ENCODE results near the gene HTR6. TPM values are rescaled to one million over a fixed set of nuclear protein-coding genes. Genes with fewer than 3 reads are reported as not detected.
"Not testable (repeated sequence)": the region's sequence is repeated elsewhere in the genome, so short reads cannot be mapped to it uniquely, and the experiment has no call there.

HTR6 gene
- total and polyA plus RNA-seq, 9 donors = not detected

DNA sequence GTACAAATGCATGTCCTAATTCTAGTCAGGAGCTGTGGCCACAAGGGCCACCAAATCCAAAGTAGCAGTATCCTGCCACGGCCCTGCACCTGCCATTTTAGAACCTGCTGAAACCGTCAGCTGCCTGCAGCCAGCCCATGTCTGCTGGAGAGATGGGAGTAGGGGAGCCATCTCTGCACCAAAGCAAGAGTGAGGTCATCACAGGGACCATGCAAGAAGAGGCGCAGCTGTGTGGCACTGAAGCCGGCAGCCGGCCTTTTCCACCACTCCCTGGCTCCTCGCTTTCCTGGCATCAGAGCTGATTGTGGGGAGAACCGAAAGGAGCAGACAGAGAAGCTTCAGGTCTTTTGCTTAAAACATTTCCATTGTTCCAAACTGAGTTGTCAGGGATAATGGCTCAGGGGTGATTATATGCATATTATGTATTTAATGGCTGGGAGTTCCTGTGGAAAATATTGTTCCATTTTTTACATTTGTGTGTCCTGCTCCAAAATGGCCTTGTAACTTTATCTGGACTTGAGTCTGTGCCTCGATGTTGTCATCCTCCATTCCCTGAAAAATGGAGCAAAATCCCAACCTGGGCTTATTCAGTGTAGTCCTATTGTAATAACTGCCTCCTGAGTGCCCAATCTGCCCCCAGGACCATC is 39.3 kb upstream of the HTR6 start:
- Histone ChIP-seq H3K27me3 (ENCODE audit: control insufficient read depth, insufficient read depth, low read length) (no peaks in the 10 kb centered on the region), H3K4me1 (ENCODE audit: control insufficient read depth, insufficient read depth, low read length) (peaks cover 12% of the 10 kb centered on the region), H3K27ac (ENCODE audit: low read length) (peak overlapping the region; percentile 35), H3K9me3 (replicated peaks; ENCODE audit: control insufficient read depth, low read depth, low read length) (no peaks in the 10 kb centered on the region), H3K4me3 (ENCODE audit: low read length) (no peak overlapping the region), H3K36me3 (ENCODE audit: control insufficient read depth, insufficient read depth, low read length) (peaks cover 49% of the 10 kb centered on the region)
- 81% methylated on average over 7 of the region's 8 CpGs for WGBS (ENCODE audit: insufficient coverage)
- DNase-seq = peak; percentile 78

DNA sequence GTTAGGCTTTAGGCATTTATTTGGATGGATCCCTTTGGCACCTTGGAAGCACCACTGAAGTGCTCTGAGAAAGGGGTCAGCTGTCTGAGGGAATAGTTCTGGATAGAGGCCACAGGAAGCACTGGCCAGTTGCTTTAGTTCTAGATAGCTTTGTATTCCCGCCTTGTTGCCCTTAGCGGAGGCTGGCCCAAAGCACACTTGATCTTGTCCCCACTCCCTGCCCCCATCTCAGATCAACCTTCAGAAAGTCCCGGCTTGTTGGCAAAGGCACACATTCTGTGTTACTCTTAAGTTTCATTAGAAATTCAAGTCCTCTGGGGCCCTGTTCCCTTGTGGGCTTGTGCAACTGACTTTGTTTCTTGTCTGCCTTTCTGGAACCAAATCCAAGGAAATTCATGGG is 35.8 kb upstream of the HTR6 start:
- no peak overlapping the region for H3K4me3 ChIP-seq (ENCODE audit: low read length)
- H3K9me3 ChIP-seq (replicated peaks; ENCODE audit: control insufficient read depth, low read depth, low read length) = no peaks in the 10 kb centered on the region
- WGBS (ENCODE audit: insufficient coverage) = 75% methylated on average over 2 of the region's 3 CpGs
- no peaks in the 10 kb centered on the region for H3K27me3 ChIP-seq (ENCODE audit: control insufficient read depth, insufficient read depth, low read length)
- peaks cover 41% of the 10 kb centered on the region for H3K36me3 ChIP-seq (ENCODE audit: control insufficient read depth, insufficient read depth, low read length)
- DNase-seq = no peak
- no peak overlapping the region for H3K27ac ChIP-seq (ENCODE audit: low read length)
- H3K4me1 ChIP-seq (ENCODE audit: control insufficient read depth, insufficient read depth, low read length) = peaks cover 5% of the 10 kb centered on the region

DNA sequence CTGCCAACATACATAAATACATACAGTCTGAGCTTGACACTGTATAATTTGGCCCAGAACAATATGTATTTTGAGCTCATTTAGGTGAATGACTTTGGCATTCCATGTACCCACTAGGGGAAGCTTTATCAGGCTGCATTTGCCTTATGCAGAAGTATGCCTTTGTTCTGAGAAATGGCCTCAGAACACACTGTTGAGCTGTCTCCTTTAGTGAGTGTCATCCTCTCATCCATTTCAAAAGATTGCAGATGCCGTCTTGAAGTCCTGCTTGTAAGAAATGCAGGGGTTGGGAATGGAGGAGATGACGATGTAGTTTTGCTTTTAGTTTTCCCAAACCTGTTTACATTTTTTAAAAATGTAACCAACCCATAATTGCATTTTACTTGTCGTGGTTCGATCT is 35.3 kb upstream of the HTR6 start:
- Histone ChIP-seq H3K4me3 (ENCODE audit: low read length) (no peak overlapping the region), H3K36me3 (ENCODE audit: control insufficient read depth, insufficient read depth, low read length) (peaks cover 41% of the 10 kb centered on the region), H3K9me3 (replicated peaks; ENCODE audit: control insufficient read depth, low read depth, low read length) (no peaks in the 10 kb centered on the region), H3K27me3 (ENCODE audit: control insufficient read depth, insufficient read depth, low read length) (no peaks in the 10 kb centered on the region), H3K27ac (ENCODE audit: low read length) (no peak overlapping the region), H3K4me1 (ENCODE audit: control insufficient read depth, insufficient read depth, low read length) (peaks cover 5% of the 10 kb centered on the region)
- no peak for DNase-seq
- WGBS (ENCODE audit: insufficient coverage) = 100% methylated on average over 2 of the region's 4 CpGs

DNA sequence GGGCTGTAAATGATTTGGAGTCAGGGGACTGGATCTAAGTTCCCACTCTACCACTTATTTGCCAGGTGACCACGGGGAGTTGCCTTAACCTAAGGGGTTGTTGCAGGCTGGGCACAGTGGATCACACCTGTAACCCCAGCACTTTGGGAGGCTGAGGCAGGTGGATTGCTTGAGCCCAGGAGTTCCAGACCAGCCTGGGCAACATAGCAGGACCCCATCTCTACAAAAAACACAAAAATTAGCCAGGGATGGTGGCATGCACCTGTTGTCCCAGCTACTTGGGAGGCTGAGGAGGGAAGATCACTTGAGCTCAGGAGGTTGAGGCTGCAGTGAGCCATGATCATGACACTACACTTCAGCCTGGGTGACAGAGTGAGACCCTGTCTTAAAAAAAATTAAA is 34.5 kb upstream of the HTR6 start:
- H3K27ac ChIP-seq (ENCODE audit: low read length); H3K9me3 ChIP-seq (replicated peaks; ENCODE audit: control insufficient read depth, low read depth, low read length); H3K4me3 ChIP-seq (ENCODE audit: low read length); H3K4me1 ChIP-seq (ENCODE audit: control insufficient read depth, insufficient read depth, low read length); DNase-seq; H3K27me3 ChIP-seq (ENCODE audit: control insufficient read depth, insufficient read depth, low read length): not testable (repeated sequence)
- WGBS (ENCODE audit: insufficient coverage) = no CpG with 5 or more reads among the region's 1 CpG
- peaks cover 33% of the 10 kb centered on the region for H3K36me3 ChIP-seq (ENCODE audit: control insufficient read depth, insufficient read depth, low read length)

DNA sequence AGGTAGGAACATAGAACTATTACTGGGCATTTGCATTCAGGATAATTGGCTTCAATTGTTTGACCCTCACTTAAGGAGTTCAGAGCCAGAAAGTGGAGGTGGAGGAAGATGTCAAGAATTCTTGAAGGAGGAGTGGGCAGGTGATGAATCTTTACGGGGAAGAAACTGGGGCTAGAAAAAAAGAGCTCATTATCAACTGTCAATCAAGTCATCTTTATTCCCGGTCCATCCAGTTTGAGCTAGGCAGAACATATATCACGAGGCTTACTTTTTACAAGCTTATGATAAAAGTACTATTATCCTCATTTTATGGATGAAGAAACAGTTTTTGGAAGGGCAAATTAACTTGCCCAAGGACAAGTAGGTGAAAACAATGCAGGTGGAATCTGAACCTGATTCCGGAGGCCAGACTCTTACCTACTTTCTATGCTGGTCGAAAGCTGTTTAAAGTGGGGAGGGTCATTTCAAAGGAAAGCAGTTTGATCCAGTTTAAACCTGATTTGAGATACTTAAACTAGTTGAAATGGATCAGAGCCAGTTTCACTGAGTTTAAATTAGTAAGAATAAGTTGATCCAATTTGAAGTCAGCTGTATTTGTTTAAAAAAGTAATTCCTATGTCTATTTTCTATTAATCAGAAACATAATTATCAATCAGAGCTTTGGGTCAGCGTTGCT is 33.8 kb upstream of the HTR6 start:
- Histone ChIP-seq H3K27me3 (ENCODE audit: control insufficient read depth, insufficient read depth, low read length) (no peaks in the 10 kb centered on the region), H3K27ac (ENCODE audit: low read length) (no peak overlapping the region), H3K4me1 (ENCODE audit: control insufficient read depth, insufficient read depth, low read length) (peaks cover 2% of the 10 kb centered on the region), H3K4me3 (ENCODE audit: low read length) (no peak overlapping the region), H3K9me3 (replicated peaks; ENCODE audit: control insufficient read depth, low read depth, low read length) (no peaks in the 10 kb centered on the region), H3K36me3 (ENCODE audit: control insufficient read depth, insufficient read depth, low read length) (peaks cover 27% of the 10 kb centered on the region)
- DNase-seq = no peak
- 71% methylated on average over 1 of the region's 6 CpGs for WGBS (ENCODE audit: insufficient coverage)

DNA sequence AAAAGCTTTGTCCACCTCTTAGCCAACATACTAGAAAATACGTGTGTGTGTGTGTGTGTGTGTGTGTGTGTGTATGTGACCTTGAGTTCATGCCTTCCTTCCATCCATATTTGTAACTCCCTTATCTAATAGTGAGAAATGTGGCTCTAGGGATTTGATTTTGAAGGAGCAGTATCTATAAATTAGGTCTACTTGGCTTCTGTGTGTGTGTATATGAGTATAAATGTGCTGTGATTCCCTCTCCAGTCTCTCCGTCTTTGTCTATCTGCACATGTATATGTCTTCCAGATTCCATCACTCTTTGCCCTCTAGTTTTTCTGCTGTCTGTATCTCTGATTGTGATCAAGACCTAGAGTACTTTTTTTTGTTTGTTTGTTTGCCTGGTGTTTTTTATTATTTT is 32.5 kb upstream of the HTR6 start:
- no peak overlapping the region for H3K27ac ChIP-seq (ENCODE audit: low read length)
- no peaks in the 10 kb centered on the region for H3K4me1 ChIP-seq (ENCODE audit: control insufficient read depth, insufficient read depth, low read length)
- no peaks in the 10 kb centered on the region for H3K27me3 ChIP-seq (ENCODE audit: control insufficient read depth, insufficient read depth, low read length)
- no peak for DNase-seq
- no peak overlapping the region for H3K4me3 ChIP-seq (ENCODE audit: low read length)
- no peaks in the 10 kb centered on the region for H3K9me3 ChIP-seq (replicated peaks; ENCODE audit: control insufficient read depth, low read depth, low read length)
- peaks cover 14% of the 10 kb centered on the region for H3K36me3 ChIP-seq (ENCODE audit: control insufficient read depth, insufficient read depth, low read length)
- WGBS (ENCODE audit: insufficient coverage) = no CpG with 5 or more reads among the region's 2 CpGs

DNA sequence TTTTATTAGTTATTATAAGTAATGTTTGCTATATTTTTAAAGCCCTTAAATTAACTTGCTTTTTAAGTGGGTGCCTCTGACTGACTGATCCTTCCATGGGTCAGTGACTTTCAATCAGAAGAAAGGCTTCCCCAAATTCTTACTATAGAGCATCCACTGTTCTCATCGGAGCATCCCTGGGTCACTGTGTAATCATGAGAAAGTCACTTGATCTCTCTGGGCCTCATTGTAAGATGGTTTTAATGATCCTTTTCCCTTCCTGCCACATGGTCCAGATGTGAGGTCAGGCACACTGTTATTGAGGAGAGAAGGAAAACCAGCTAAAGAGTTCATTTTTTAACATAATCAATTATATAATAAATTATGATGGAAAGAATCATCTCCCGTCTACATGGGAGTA is 31.6 kb upstream of the HTR6 start:
- Histone ChIP-seq H3K4me3 (ENCODE audit: low read length) (no peak overlapping the region), H3K4me1 (ENCODE audit: control insufficient read depth, insufficient read depth, low read length) (no peaks in the 10 kb centered on the region), H3K27ac (ENCODE audit: low read length) (no peak overlapping the region), H3K27me3 (ENCODE audit: control insufficient read depth, insufficient read depth, low read length) (no peaks in the 10 kb centered on the region), H3K36me3 (ENCODE audit: control insufficient read depth, insufficient read depth, low read length) (peaks cover 8% of the 10 kb centered on the region), H3K9me3 (replicated peaks; ENCODE audit: control insufficient read depth, low read depth, low read length) (no peaks in the 10 kb centered on the region)
- no CpG with 5 or more reads among the region's 2 CpGs for WGBS (ENCODE audit: insufficient coverage)
- no peak for DNase-seq

DNA sequence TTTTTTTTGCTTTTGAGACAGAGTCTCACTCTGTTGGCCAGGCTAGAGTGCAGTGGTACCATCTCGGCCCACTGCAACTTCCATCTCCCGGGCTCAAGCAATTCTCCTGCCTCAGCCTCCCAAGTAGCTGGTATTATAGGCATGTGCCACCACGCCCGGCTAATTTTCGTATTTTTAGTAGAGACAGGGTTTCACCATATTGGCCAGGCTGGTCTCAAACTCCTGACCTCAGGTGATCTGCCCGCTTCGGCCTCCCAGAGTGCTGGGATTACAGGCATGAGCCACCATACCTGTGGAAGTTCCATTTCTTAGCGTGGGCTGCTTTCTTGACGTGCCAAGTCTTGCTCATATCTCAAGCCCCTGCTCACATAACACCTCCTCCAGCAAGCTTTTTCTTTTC is 29.6 kb upstream of the HTR6 start:
- DNase-seq; H3K27me3 ChIP-seq (ENCODE audit: control insufficient read depth, insufficient read depth, low read length); H3K27ac ChIP-seq (ENCODE audit: low read length); H3K36me3 ChIP-seq (ENCODE audit: control insufficient read depth, insufficient read depth, low read length); H3K9me3 ChIP-seq (replicated peaks; ENCODE audit: control insufficient read depth, low read depth, low read length); H3K4me1 ChIP-seq (ENCODE audit: control insufficient read depth, insufficient read depth, low read length); H3K4me3 ChIP-seq (ENCODE audit: low read length): not testable (repeated sequence)
- WGBS (ENCODE audit: insufficient coverage) = 94% methylated on average over 4 of the region's 9 CpGs

DNA sequence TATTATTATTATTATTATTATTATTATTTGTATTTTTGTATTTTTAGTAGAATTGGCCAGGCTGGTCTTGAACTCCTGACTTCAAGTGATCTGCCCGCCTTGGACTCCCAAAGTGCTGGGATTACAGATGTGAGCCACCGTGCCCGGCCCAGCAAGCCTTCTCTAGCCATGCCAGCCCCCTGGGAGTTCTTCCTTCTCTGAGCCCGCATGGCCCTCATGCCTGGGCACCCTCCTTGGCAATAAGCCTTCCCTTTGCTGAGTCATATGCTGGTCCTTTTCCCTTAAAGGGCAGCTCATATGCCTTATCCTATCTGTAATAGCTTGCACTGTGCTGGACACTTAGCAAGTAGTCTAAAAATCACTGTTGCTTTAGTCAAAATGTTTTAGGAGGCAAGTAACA is 29.0 kb upstream of the HTR6 start:
- no peaks in the 10 kb centered on the region for H3K27me3 ChIP-seq (ENCODE audit: control insufficient read depth, insufficient read depth, low read length)
- no peaks in the 10 kb centered on the region for H3K36me3 ChIP-seq (ENCODE audit: control insufficient read depth, insufficient read depth, low read length)
- no peak overlapping the region for H3K4me3 ChIP-seq (ENCODE audit: low read length)
- H3K9me3 ChIP-seq (replicated peaks; ENCODE audit: control insufficient read depth, low read depth, low read length) = no peaks in the 10 kb centered on the region
- no peak for DNase-seq
- no peak overlapping the region for H3K27ac ChIP-seq (ENCODE audit: low read length)
- peaks cover 5% of the 10 kb centered on the region for H3K4me1 ChIP-seq (ENCODE audit: control insufficient read depth, insufficient read depth, low read length)
- whole genome bisulfite sequencing (ENCODE audit: insufficient coverage) = 76% methylated on average over 4 of the region's 4 CpGs

DNA sequence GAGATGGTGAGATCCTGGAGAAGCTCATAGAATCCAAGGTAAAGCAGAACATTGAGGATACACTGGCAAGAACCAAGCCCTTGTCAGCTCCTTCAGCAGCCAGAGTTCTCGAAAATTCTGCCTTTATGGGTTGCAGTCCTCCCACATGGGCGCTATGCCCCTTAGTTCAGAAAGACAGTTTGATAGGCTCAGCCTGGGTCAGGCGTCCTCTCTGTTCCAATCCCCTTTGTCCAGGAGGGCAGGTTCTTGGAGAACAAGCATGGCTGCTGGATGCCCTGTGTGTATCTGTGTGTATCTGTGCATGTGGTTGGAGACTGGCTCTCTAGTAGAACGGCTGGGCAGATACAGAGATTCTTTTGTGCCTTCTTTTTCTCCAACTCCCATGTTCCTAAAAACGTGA is 28.6 kb upstream of the HTR6 start:
- H3K27me3 ChIP-seq (ENCODE audit: control insufficient read depth, insufficient read depth, low read length) = no peaks in the 10 kb centered on the region
- 100% methylated on average over 2 of the region's 5 CpGs for WGBS (ENCODE audit: insufficient coverage)
- DNase-seq = no peak
- no peaks in the 10 kb centered on the region for H3K9me3 ChIP-seq (replicated peaks; ENCODE audit: control insufficient read depth, low read depth, low read length)
- no peak overlapping the region for H3K27ac ChIP-seq (ENCODE audit: low read length)
- H3K4me3 ChIP-seq (ENCODE audit: low read length) = no peak overlapping the region
- peaks cover 8% of the 10 kb centered on the region for H3K4me1 ChIP-seq (ENCODE audit: control insufficient read depth, insufficient read depth, low read length)
- H3K36me3 ChIP-seq (ENCODE audit: control insufficient read depth, insufficient read depth, low read length) = no peaks in the 10 kb centered on the region

Data from muscle of leg (tissue), 11 donors.